Adrenal gland (tissue), 12 donors: ENCODE measurements around the gene CEMIP2. TPM values are rescaled to one million over a fixed set of nuclear protein-coding genes. Genes with fewer than 3 reads are reported as not detected.
A peak's percentile ranks its signal among the peaks of the same experiment; 100 is the strongest.

Source experiments
- DNase-seq, 7 donors: peaks; one replicate each; pipeline ENCODE4 v3.0.0-alpha.2; 2019 to 2020
- H3K27ac ChIP-seq, 5 donors: fragments of 200-600 bp; sonication (generic) in 4 of 5; 1 replicate in 3 of 5; 2 replicates in 2 of 5; pipeline versions ENCODE4 v1.5.1 to v1.8.0; 2016 to 2020; ENCODE audit warnings: mild to moderate bottlenecking in 1 of 5
- H3K27me3 ChIP-seq: fragments of 200-600 bp; 2 replicates; pipeline ENCODE4 v1.8.0; 2021
- H3K36me3 ChIP-seq, 2 donors: fragments of 200-600 bp; replicated peaks in 1 of 2; 1 replicate in 1 of 2; 2 replicates in 1 of 2; pipeline versions ENCODE4 v1.5.1 to v1.8.0; 2018 to 2022
- H3K4me1 ChIP-seq, 2 donors: fragments of 200-600 bp; replicated peaks in 1 of 2; 1 replicate in 1 of 2; 2 replicates in 1 of 2; pipeline versions ENCODE4 v1.5.1 to v1.8.0; 2018 to 2021
- H3K4me3 ChIP-seq, 4 donors: fragments of 200-600 bp; sonication (generic) in 3 of 4; one replicate each; pipeline ENCODE4 v1.5.1; 2016 to 2018
- H3K9me3 ChIP-seq, 3 donors: fragments of 200-600 bp; sonication (generic) in 1 of 3; replicated peaks in 1 of 3; 1 replicate in 2 of 3; 2 replicates in 1 of 3; pipeline versions ENCODE4 v1.5.1 to v1.8.0; 2016 to 2021
- CTCF ChIP-seq, 6 experiments: fragments of 450-650 bp in 4 of 6; fragments of 200-600 bp in 2 of 6; sonication (generic) in 1 of 6; IDR thresholded peaks; 1 replicate in 5 of 6; 2 replicates in 1 of 6; pipeline versions ENCODE4 v1.5.1 to v1.8.0; 2016 to 2021; ENCODE audit warnings: antibody characterized with exemption in 6 of 6, mild to moderate bottlenecking in 2 of 6, moderate library complexity in 1 of 6
- POLR2A ChIP-seq, 2 donors: fragments of 450-650 bp; IDR thresholded peaks; one replicate each; pipeline ENCODE4 v1.6.1; 2017; ENCODE audit warnings: antibody characterized with exemption in 2 of 2, mild to moderate bottlenecking in 2 of 2, moderate library complexity in 1 of 2
- WGBS, 4 donors: extraction: QIAGEN DNeasy Blood & Tissue Kit in 2 of 4; methylation state at CpG; one replicate each; pipeline versions ENCODE4 v1.1.5 to v1.1.7; 2013 to 2017; 5-methylcytosine and 5-hydroxymethylcytosine counted together
- intact Hi-C, 2 donors: fragments of 100-400 bp; cut with DNase I; formaldehyde crosslinking; loops; one replicate each; pipeline versions ENCODE4 v1.14.1 to v1.15.0; 2022 to 2023
- polyA plus RNA-seq, 3 donors: library from polyadenylated mRNA; stranded (reverse); fragments of 200-250 nt in 2 of 3; fragments of 350-450 nt in 1 of 3; fragmentation: Illumina TruSeq in 1 of 3; extraction: RNeasy Lipid Tissue Mini Kit (QIAGEN cat#74804) in 1 of 3; gene quantifications; one replicate each; pipeline ENCODE4 v1.2.3, GENCODE V29; 2013 to 2014
- total RNA-seq, 9 donors: library from RNA; depleted of rRNA in 4 of 9; stranded (reverse); fragments of >200 nt in 4 of 9; fragments of 120-200 nt in 1 of 9; fragmentation: NEBNext Ultra II Directional in 1 of 9; extraction: Animal tissue kit (Norgen Biotek cat#: 25700) in 1 of 9; gene quantifications; one replicate each; pipeline versions ENCODE4 v1.1.0 to v1.2.4, GENCODE V29; 2013 to 2023
- donor health status: healthy with polysubstance abuse.
- donor health status: Bipolar disorder and iron deficiency.
- donor health status: DM: yes; HTN: yes; CAD: no.
- donor health status: DM: no; HTN: no; CAD: no.
- donor health status: DM: no; HTN: no; CAD: no.
- donor health status: DM: yes; HTN: yes; CAD: no.

CEMIP2 gene
- total and polyA plus RNA-seq, 12 donors = 6.8 to 84.6 (median 24.0) TPM

DNA sequence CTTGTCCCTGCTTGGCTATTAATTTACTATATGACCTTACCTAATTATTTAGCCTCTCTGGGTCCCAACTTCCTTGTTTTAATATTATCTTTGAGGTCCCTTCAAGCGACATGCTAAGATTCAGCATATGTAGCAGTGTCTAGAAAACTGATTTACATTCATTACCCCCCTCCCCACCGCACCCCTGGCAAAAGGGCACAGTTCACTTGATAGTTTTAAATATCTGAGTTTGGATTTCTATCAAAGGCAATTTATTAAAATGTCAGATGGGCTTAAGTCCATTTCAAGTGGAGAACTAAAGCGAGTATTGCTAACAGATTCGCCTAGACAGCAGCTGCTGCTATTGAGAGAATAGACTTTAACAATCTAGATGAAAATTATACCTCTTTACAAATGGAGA, 3.9 kb downstream of the CEMIP2 start:
- intact Hi-C loops = loop anchor here in 1 of 2 donors (10.0 kb wide), 1 partner anchor 60 kb away; no protein-coding TSS in a partner anchor
- no peaks in the 10 kb centered on the region for H3K27me3 ChIP-seq
- H3K36me3 ChIP-seq = no peaks in the 10 kb centered on the region
- H3K9me3 ChIP-seq = no peaks in the 10 kb centered on the region
- TF ChIP-seq CTCF (IDR thresholded peaks at IDR 0.05) = no peak
- TF ChIP-seq POLR2A (IDR thresholded peaks at IDR 0.05) = no peak
- peak overlapping the region in 1 of 5 donors; percentile 46 for H3K27ac ChIP-seq
- 58 to 78% (median 73%) methylated on average over 4 of the region's 4 CpGs for WGBS, 4 donors
- H3K4me3 ChIP-seq = no peak overlapping the region
- no peak for DNase-seq
- H3K4me1 ChIP-seq = peaks cover 8 to 55% of the 10 kb centered on the region in 2 donors

DNA sequence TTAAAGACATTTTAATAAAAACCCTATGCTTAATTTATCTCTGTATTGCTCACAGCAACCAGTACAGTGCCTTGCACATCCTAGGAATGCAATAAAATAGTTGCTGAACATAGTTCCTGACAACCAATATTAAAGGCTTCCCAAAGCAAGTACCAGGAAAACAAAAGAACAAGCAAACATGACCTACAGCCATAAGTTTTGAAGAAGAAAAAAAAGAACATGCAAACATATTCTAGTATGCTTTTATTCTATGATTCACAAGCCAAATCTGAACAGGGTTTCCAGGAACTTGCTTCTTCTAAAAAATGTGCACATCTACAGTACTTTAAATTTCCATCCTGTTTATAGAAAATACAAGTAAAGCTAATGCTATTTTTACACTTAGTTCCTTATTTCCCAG, 4.5 kb downstream of the CEMIP2 start:
- H3K4me3 ChIP-seq = no peak overlapping the region
- H3K36me3 ChIP-seq = no peaks in the 10 kb centered on the region
- H3K4me1 ChIP-seq = peaks cover 15 to 55% of the 10 kb centered on the region in 2 donors
- DNase-seq = no peak
- no peaks in the 10 kb centered on the region for H3K9me3 ChIP-seq
- H3K27me3 ChIP-seq = no peaks in the 10 kb centered on the region
- TF ChIP-seq POLR2A (IDR thresholded peaks at IDR 0.05) = no peak
- no peak for TF ChIP-seq CTCF (IDR thresholded peaks at IDR 0.05)
- H3K27ac ChIP-seq = no peak overlapping the region
- intact Hi-C loops = loop anchor here in 1 of 2 donors (10.0 kb wide), 1 partner anchor 59 kb away; no protein-coding TSS in a partner anchor

- intact Hi-C loops = loop anchor here in 1 of 2 donors (10.0 kb wide), 1 partner anchor 58 kb away; no protein-coding TSS in a partner anchor
- H3K9me3 ChIP-seq = no peaks in the 10 kb centered on the region
- no peak overlapping the region for H3K4me3 ChIP-seq
- no peak overlapping the region for H3K27ac ChIP-seq
- H3K36me3 ChIP-seq = no peaks in the 10 kb centered on the region
- no peaks in the 10 kb centered on the region for H3K27me3 ChIP-seq
- TF ChIP-seq POLR2A (IDR thresholded peaks at IDR 0.05) (no peak), CTCF (IDR thresholded peaks at IDR 0.05) (no peak)
- 72 to 95% (median 86%) methylated on average over 2 of the region's 2 CpGs for WGBS, 4 donors
- DNase-seq = no peak
- H3K4me1 ChIP-seq = peaks cover 22 to 60% of the 10 kb centered on the region in 2 donors
Observed at GRCh38 chr9:71762900-71763653, 5.2 kb downstream of the CEMIP2 start.

GRCh38 chr9:71761938-71762353, 6.4 kb downstream of the CEMIP2 start:
- no peak for DNase-seq
- TF ChIP-seq POLR2A (IDR thresholded peaks at IDR 0.05) = no peak
- TF ChIP-seq CTCF (IDR thresholded peaks at IDR 0.05) = no peak
- H3K36me3 ChIP-seq = no peaks in the 10 kb centered on the region
- no peaks in the 10 kb centered on the region for H3K9me3 ChIP-seq
- H3K27ac ChIP-seq = peak overlapping the region in 1 of 5 donors; percentile 20
- H3K27me3 ChIP-seq = no peaks in the 10 kb centered on the region
- WGBS, 4 donors = 93 to 96% (median 94%) methylated on average over 5 of the region's 5 CpGs
- intact Hi-C loops = loop anchor here in 1 of 2 donors (10.0 kb wide), 1 partner anchor 57 kb away; no protein-coding TSS in a partner anchor
- H3K4me3 ChIP-seq = no peak overlapping the region
- peaks cover 24 to 58% of the 10 kb centered on the region in 2 donors for H3K4me1 ChIP-seq
